ENCODE measurements around the gene RPP14.

Gene RPP14

DNA sequence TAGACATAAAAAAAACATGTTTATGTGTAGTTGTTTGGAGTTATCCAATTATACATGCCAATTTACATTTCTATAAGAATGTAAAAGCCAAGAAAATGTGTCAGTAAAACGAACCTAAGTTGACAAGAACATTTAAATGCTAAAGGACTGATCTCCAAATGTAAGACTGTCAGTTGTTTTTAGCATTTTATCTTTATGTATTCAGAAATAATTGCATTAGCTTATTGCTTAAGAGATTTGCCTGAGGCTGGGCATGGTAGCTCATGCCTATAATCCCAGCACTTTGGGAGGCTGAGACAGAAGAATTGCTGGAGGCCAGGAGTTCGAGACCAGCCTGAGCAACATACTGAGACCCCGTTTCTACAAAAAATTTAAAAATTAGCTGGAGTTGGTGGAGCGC lies 53.6 kb downstream of the RPP14 start:
- no peak for DNase-seq

DNA sequence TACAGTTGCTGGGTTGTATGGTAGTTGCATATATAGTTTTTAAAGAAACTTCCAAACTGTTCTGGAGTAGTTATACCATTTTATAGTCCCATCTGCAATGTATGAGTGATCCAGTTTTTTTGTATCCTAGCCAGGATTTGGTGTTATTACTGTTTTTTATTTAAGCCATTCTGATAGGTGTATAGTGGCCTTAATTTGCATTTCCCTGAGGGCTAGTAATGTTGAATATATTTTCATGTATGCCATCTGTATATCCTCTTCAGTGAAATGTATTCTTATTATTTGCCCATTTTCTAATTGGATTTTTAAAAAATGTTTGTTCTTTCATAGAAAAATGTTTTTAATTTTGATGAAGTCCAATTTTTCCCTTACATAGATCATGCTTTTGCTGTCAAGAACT lies 55.8 kb downstream of the RPP14 start:
- no peak for DNase-seq

DNA sequence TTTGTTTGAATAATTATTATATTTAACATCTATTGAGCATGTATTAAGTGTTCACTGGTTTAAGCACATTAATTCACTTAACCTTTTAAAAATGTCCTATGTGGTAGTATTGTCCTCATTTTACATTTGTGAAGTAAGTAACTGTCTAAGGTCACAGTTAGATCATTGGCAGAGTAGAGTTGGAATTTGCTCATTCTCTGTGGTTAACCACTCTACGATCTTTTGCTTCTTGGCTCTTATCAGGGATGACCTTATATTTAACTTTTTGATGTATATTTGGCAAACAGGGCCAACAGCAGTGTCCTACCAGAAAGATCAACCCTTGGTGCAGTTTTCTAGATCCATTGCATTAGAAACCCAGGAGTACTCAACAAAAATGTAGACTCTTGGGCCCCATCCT lies 60.7 kb downstream of the RPP14 start:
- DNase-seq = no peak

DNA sequence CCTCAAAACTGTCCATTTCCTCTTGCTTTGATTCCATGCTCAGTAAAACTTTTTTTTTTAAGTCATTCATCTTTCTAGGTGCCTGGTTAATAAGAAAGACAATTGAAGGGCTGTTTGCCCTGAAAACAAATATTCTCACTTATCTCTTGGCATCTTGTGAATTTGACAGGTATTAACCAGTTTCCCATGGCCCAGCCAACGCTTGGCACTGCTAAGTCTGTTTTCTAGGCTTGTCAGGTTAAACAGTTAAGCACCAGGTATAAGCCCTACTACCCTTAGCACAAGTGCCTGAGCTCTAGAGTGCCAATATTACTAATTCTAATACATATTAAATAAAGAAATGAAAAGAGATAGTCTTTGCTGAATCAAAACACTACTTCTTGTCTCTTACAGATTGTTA lies 63.0 kb downstream of the RPP14 start:
- no peak for DNase-seq
